Measurements from ENCODE around the gene ZBTB42. TPM values are rescaled to one million over a fixed set of nuclear protein-coding genes. Genes with fewer than 3 reads are reported as not detected.

The ZBTB42 gene
- total and polyA plus RNA-seq, 2 of the 13 experiments (the other 11 are each of a cell fraction or from before 2014, with no cell fraction given): 2.8 to 4.2 TPM

DNA sequence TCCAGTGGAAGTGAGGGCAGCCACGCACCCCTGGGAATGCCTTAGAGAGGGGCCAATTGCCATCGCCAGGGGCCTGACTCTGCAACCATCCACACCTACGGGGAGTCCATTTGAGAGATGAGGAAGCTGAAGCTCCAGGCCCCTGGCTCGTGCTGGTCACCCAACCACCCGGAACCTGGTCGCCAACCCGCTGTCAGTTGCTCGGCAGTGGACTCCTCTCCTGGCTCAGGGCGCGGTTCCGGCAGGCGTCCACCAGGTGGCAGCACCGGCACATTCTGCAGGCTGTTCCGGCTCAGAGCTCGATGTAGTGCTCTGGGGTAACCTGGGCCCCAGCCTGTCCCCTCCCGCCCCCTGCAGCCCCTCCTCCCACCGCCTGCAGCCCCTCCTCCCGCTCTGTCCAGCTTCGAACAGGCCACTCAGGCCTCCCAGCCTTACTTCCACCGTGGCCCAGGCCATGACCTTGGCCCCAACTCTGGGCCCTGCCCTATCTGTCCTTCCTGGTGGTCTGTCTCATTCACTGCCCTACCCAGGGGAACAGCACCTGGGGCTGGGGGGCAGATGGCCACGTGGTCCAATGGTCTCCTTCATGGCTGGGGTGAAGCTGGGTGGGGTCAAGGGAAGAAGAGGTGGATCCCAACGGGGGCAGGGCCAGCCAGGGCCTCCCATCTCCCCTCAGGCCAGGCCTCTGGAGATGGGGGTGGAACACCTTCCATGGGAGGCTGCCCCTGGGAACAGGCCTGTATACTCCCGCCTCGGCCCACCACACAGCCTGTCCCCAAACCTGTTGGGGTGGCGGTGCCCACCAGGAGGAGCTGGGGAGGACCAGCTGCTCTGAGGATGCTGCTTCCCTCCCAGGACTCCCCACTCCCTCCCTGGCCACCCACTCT is 32.2 kb upstream of the ZBTB42 start (continued):
- TF ChIP-seq ZNF354B (CRISPR knock-in tag; IDR thresholded peaks at IDR 0.05): no peak
- TF ChIP-seq ZNF160 (CRISPR knock-in tag; IDR thresholded peaks at IDR 0.05): no peak
- TF ChIP-seq, protein P1, sequence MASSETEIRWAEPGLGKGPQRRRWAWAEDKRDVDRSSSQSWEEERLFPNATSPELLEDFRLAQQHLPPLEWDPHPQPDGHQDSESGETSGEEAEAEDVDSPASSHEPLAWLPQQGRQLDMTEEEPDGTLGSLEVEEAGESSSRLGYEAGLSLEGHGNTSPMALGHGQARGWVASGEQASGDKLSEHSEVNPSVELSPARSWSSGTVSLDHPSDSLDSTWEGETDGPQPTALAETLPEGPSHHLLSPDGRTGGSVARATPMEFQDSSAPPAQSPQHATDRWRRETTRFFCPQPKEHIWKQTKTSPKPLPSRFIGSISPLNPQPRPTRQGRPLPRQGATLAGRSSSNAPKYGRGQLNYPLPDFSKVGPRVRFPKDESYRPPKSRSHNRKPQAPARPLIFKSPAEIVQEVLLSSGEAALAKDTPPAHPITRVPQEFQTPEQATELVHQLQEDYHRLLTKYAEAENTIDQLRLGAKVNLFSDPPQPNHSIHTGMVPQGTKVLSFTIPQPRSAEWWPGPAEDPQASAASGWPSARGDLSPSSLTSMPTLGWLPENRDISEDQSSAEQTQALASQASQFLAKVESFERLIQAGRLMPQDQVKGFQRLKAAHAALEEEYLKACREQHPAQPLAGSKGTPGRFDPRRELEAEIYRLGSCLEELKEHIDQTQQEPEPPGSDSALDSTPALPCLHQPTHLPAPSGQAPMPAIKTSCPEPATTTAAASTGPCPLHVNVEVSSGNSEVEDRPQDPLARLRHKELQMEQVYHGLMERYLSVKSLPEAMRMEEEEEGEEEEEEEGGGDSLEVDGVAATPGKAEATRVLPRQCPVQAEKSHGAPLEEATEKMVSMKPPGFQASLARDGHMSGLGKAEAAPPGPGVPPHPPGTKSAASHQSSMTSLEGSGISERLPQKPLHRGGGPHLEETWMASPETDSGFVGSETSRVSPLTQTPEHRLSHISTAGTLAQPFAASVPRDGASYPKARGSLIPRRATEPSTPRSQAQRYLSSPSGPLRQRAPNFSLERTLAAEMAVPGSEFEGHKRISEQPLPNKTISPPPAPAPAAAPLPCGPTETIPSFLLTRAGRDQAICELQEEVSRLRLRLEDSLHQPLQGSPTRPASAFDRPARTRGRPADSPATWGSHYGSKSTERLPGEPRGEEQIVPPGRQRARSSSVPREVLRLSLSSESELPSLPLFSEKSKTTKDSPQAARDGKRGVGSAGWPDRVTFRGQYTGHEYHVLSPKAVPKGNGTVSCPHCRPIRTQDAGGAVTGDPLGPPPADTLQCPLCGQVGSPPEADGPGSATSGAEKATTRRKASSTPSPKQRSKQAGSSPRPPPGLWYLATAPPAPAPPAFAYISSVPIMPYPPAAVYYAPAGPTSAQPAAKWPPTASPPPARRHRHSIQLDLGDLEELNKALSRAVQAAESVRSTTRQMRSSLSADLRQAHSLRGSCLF (CRISPR knock-in tag; IDR thresholded peaks at IDR 0.05; ENCODE audit: borderline replicate concordance): no peak
- 0 out of 2 replicates have a peak, but pooled peaks have one; percentile 38 for TF ChIP-seq ZNF790 (CRISPR knock-in tag; IDR thresholded peaks at IDR 0.05; ENCODE audit: borderline replicate concordance)
- no peak for TF ChIP-seq KDM4B (CRISPR knock-in tag; IDR thresholded peaks at IDR 0.05)
- peak; percentile 72 for TF ChIP-seq ZMYM4 (CRISPR knock-in tag; IDR thresholded peaks at IDR 0.05)
- TF ChIP-seq, protein P2, sequence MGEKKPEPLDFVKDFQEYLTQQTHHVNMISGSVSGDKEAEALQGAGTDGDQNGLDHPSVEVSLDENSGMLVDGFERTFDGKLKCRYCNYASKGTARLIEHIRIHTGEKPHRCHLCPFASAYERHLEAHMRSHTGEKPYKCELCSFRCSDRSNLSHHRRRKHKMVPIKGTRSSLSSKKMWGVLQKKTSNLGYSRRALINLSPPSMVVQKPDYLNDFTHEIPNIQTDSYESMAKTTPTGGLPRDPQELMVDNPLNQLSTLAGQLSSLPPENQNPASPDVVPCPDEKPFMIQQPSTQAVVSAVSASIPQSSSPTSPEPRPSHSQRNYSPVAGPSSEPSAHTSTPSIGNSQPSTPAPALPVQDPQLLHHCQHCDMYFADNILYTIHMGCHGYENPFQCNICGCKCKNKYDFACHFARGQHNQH (CRISPR knock-in tag; IDR thresholded peaks at IDR 0.05): peak; percentile 42
- 0 out of 2 replicates have a peak, but pooled peaks have one; percentile 32 for TF ChIP-seq FOXC1 (CRISPR knock-in tag; IDR thresholded peaks at IDR 0.05; ENCODE audit: borderline replicate concordance)
- TF ChIP-seq ZNF670 (CRISPR knock-in tag; IDR thresholded peaks at IDR 0.05; ENCODE audit: borderline replicate concordance): peak; percentile 73; the same call in 1 of the 2 replicates
- 0 out of 2 replicates have a peak, but pooled peaks have one; percentile 72 for TF ChIP-seq ZNF510 (CRISPR knock-in tag; IDR thresholded peaks at IDR 0.05; ENCODE audit: low read depth)
- peak; percentile 37; the same call in 1 of the 2 replicates for TF ChIP-seq SP4 (CRISPR knock-in tag; IDR thresholded peaks at IDR 0.05)
- TF ChIP-seq ZNF484 (CRISPR knock-in tag; IDR thresholded peaks at IDR 0.05; ENCODE audit: borderline replicate concordance, low read depth): no peak
- peak; percentile 12; the same call in 1 of the 2 replicates for TF ChIP-seq ZNF614 (CRISPR knock-in tag; IDR thresholded peaks at IDR 0.05; ENCODE audit: borderline replicate concordance)
- TF ChIP-seq ZNF572 (CRISPR knock-in tag; IDR thresholded peaks at IDR 0.05): no peak
- no peak for TF ChIP-seq NFRKB (IDR thresholded peaks at IDR 0.05)
- no peak for TF ChIP-seq ZNF776 (CRISPR knock-in tag; IDR thresholded peaks at IDR 0.05)
- peak; percentile 18; the same call in 1 of the 2 replicates for TF ChIP-seq MEIS1 (CRISPR knock-in tag; IDR thresholded peaks at IDR 0.05; ENCODE audit: borderline replicate concordance)
- no peak for TF ChIP-seq ZNF737 (CRISPR knock-in tag; IDR thresholded peaks at IDR 0.05; ENCODE audit: borderline replicate concordance)
- TF ChIP-seq, protein P3, sequence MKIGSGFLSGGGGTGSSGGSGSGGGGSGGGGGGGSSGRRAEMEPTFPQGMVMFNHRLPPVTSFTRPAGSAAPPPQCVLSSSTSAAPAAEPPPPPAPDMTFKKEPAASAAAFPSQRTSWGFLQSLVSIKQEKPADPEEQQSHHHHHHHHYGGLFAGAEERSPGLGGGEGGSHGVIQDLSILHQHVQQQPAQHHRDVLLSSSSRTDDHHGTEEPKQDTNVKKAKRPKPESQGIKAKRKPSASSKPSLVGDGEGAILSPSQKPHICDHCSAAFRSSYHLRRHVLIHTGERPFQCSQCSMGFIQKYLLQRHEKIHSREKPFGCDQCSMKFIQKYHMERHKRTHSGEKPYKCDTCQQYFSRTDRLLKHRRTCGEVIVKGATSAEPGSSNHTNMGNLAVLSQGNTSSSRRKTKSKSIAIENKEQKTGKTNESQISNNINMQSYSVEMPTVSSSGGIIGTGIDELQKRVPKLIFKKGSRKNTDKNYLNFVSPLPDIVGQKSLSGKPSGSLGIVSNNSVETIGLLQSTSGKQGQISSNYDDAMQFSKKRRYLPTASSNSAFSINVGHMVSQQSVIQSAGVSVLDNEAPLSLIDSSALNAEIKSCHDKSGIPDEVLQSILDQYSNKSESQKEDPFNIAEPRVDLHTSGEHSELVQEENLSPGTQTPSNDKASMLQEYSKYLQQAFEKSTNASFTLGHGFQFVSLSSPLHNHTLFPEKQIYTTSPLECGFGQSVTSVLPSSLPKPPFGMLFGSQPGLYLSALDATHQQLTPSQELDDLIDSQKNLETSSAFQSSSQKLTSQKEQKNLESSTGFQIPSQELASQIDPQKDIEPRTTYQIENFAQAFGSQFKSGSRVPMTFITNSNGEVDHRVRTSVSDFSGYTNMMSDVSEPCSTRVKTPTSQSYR (CRISPR knock-in tag; IDR thresholded peaks at IDR 0.05; ENCODE audit: borderline replicate concordance): peak; percentile 81; the same call in 1 of the 2 replicates
- TF ChIP-seq HOXA7 (CRISPR knock-in tag; IDR thresholded peaks at IDR 0.05): no peak

All from HepG2 (cell line).